GM19468 (cell line): Measurements from ENCODE around the gene CNOT4.
"Not testable (repeated sequence)": the region's sequence is repeated elsewhere in the genome, so short reads cannot be mapped to it uniquely, and the experiment has no call there.

ENCODE experiments used
- ATAC-seq: cut with Tn5 transposase; IDR thresholded peaks from one replicate; pipeline ENCODE4 v1.9.1; 2021; ENCODE audit warnings: mild to moderate bottlenecking, moderate library complexity, moderate number of reproducible peaks; ENCODE audit not compliant: unreplicated experiment; ENCODE audit errors: extremely low read depth

The CNOT4 gene

DNA sequence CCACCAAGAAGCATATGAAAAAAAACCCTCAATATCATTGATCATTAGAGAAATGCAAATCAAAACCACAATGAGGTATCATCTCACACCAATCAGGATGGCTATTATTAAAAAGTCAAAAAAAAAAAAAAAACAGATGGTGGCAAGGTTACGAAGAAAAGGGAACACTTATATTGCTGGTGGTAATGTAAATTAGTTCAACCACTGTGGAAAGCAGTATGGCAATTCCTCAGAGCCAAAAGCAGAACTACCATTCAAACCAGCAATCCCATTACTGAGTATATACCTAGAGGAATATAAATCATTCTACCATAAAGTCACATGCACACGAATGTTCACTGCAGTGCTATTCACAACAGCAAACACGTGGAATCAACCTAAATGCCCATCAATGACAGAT is 46.0 kb downstream of the CNOT4 start:
- no peak for ATAC-seq

DNA sequence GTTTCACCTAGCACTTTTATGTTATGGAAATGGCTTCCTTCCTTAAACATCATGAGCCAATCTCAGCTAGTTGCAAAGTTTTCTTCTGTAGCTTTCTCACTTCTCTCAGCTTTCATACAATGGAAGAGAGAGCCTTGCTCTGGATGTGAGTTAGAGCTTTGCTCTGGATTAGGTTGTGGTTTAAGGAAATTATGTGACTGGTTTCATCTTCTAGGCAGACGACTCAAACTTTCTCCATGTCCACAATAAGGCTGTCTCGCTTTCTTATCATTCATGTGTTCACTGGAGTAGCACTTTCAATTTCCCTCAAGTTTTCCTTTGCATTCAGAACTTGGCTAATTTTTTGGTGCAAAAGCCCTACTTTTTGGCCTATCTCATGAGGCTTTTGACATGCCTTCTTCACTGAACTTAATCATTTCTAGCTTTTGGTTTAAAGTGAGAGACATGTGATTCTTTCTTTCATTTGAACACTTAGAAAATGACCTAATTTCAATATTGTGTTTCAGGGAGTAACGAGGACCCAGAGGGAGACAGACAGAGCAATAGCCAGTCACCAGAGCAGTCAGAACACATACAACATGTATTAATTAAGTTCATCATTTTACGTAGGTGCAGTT is 49.8 kb downstream of the CNOT4 start:
- no peak for ATAC-seq

DNA sequence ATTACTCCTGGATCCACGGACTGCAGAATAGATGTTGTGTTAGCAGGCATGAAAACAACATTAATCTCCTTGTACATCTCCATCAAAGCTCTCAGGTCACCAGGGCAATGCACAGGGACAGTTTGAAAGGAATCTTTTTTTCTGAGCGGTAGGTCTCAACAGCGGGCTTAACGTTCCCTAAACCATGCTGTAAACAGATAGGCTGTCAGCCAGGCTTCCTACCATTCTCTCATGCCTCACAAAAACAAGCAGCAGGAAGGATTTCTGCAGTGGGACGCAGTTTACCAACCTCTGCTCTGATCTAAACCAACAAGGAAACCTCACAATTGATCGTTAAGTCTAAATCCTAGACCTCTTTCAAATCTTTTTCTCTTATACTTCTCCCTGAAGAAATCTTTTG is 50.8 kb downstream of the CNOT4 start:
- no peak for ATAC-seq

DNA sequence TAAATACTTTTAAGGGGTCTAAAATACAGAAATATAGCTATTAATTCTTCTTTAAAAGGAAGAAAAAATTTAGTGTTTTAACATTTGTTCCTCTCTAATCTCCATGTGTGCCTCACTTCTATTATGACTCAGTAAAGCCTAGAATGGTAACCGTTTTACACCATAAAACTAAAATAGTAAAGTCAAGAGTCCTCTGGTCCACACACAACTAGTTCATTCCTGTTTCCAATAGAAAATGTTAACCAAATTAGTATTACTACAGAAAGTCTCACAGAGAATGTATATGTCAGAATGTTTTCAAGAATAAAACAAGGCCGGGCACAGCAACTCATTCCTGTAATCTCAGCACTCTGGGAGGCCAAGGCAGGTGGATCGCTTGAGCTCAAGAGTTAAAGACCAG is 55.8 kb downstream of the CNOT4 start:
- no peak for ATAC-seq

DNA sequence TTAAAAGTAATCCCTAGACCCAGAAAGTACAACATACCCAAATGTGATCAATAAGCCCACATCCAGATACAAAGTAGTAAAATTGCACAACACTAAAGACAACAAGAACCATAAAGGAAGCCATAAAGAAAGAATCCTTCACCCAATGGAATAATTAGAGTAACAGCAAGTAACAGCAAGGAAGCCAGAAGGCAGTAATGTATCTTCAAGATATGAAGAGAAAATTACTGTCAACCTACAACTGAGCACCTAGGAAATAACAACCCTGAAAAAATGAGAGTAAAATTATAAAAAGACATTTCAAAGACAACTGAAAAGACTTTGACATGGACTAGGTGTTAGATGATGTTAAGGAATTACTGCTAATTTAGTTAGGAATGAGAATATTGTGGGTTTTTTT is 60.5 kb downstream of the CNOT4 start:
- ATAC-seq: no peak

DNA sequence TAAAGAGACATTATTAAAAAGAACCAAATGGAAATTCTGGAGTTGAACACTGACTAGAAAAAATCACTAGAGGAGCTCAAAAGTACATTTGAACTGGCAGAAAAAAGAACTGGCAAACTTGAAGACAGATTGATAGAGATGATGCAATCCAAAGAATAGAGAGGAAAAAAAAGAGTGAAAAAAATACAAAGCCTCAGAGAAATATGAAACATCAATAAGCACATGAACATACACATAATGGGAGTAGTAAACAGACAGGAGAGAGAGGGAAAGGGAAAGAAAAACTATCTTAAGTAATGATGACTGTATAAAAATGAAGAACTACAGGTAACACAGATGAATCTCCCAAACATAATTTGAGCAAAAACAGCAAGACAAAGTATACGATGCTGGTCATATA is 61.1 kb downstream of the CNOT4 start:
- no peak for ATAC-seq

DNA sequence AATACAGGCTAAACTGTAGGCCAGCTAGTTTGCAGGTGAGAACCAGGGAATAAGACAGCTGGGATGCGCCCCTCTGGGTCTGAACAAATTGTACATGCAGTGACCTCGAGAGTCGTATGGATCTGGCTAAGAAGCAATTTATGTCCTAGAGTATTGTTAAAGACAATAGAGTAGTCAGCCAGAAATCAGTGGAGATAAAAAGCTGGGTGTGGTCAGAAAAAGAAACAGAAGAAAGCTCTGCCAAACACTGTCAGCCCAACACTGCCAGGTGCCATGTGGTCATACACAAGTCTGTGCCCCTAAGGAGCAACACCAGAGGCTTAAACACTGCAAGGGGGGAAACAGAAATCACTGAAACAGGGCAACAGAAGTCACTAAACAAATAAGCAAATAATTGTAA is 62.2 kb downstream of the CNOT4 start:
- no peak for ATAC-seq

DNA sequence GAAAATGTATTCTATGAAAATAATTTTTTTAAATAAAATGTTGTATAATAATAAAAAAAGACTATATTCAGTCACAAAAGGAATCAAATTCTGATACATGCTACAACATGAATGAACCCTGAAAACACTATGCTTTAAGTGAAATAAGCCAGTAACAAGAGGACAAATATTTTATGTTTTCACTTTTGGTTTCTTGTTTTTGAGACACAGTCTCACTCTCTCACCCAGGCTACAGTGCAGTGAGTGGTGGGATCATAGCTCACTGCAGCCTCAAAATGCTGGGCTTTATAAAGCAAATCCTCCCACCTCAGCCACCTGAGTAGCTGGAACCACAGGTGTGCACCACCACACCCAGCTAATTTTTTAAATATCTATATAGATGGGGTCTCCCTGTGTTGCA is 64.2 kb downstream of the CNOT4 start:
- ATAC-seq: no peak

DNA sequence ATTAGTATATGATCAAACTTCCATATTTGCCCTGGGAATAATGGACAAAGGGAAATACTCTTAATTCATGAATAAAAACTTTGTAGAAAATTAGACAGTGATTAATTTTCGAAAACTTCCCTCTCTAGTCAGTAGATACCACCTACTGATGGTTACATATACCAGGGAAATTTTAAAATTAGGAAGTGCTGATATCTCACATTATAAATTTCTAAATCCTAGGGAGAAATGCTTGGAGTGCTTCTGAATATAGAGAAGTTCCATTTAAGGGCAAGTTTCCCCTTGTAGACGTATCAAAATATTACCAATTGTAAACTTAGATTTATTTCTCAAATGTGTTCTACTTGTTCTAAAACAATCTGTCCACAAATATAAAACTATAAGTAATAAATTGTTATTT is 64.6 kb downstream of the CNOT4 start:
- ATAC-seq: not testable (repeated sequence)

DNA sequence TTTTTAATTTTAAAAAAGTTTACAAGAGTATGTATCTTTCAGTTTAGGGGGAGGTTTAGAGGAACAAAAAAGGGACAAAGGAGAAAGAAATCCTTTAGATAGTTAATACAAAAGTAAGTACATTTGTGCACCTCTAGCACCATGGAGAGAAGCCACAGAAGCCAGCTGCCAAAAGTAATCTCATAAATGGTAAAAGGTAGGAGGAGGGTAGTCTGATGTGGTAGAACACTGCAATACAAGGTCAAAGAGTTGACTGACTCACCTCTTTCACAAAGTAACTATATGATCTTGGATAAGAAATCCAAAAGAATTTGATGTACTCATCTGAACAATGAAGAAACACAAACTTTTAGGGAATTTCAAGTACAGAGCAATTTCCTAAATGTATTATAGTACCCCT is 68.1 kb downstream of the CNOT4 start:
- ATAC-seq: no peak

DNA sequence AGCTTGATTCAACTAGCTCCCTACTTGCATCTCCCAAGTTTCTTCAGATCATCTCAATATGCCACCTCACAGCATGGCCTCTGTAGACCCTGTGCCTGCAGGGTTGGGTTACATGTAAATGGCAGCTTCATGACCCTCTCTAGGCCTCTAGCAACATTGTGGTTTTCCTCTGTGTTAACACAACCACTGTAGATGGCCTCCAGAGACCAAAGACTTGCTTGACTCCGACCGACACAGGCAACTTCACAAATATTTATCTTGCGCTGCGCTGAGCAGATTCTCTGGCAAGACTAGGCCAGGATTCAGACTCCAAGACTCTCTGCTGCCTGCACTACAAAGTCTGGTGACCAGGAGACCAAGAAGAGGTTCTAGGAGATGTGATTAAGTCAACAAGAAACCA is 75.9 kb downstream of the CNOT4 start:
- ATAC-seq: no peak

DNA sequence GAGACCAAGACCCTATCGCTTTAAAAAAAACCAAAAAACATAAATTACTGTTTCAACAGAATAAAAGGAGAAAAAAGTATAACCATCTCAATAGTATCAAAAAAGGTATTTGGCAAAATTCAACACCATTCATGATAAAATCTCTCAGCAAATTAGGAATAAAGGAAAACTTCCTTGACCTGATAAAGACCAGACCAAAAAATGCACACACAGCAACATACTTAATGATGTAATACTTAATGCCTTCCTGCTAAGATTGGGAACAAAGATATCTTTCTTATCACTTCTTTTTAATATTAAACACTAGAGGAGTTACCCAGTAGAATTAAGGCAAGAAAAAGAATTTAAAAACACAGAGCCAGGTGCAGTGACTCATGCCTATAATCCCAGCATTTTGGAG is 79.3 kb downstream of the CNOT4 start:
- no peak for ATAC-seq

DNA sequence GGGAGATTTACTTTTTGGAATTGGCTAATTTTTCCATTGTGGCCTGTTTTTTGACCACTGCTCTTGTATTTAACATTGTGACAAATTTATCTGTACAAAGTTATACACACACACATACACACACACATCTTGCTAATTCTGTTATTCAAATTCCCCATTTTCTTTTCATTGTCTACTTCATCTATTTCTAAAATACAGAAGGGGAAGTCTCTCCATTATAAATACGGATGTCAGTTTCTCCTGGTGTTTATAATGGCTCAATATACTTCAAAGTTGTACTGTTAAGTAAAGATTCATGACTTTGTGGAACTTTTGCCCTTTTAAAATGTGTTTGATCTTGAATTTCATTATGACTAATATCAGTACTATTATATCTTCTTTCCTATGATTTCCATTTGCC is 81.0 kb downstream of the CNOT4 start:
- no peak for ATAC-seq

DNA sequence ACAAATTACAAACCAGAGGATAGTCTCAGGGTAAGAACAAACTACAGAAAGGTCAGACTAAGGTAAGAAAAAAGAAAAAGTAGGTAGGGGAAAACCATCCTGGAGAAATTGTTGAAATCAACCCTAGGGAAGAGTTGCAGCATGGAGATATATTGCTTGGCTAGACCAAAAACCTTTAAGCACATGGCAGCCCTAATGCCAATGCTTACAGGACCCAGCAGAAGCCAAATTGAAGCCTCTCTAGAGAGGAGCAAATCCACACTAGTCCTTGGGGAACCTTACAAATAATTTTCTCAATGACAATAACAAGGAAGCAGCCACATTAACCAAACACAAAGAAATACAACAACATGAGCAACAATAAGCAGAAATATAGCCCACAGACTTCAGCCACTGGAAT is 81.9 kb downstream of the CNOT4 start:
- no peak for ATAC-seq

DNA sequence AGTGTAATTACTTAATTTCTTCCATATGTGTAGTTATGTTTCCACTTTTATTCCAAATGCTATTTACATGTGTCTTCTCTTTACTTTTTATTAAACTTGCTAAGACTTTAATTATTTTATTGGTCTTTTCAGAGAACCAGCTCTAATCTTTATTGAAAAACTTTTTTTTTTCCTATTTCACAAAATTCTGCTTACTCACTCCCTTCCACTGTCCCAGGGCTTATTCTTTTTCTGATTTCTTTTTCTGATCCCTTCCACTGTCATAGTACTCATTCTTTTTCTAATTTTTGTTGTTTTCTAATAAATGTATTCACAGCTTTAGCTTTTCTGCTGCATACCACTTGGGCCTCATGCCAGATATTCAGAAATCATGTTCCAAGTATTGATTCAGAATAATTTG is 82.7 kb downstream of the CNOT4 start:
- ATAC-seq: no peak

DNA sequence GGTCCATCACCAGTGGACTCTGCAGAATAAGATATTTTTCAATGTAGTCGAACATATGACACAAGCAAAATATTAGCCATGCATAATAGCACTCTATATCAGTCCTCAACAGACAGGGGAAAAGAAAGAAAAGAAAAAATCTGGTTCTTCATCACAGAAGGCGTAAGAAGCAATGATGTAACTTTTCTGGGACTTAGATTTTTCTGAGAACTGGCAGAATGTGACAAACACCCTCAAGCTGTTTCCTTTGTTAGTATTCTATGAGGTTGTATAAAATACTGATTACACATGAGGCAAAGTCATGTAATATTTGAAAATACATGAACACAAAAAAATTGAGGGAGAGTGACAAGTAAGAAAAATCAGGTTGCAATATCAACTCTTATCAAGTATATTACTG is 84.9 kb downstream of the CNOT4 start:
- no peak for ATAC-seq

DNA sequence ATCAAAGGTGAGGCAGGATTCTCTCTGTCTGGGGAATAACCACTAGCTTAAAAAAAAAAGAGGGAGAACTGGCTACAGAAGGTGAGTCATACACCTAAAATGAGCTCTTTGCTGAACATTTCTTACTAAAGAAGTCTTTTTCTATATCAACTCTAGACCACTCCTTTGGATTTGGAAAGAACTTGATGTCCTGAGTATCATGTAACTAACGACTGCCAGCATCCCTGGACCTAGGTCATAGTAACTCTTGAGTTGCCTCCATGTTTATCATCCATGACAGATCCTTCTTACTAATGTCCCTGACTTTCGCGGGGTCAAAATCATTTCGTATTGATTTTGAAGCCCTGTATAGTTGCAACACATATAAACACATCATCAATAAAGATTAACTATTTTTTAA is 89.1 kb downstream of the CNOT4 start:
- ATAC-seq: no peak

DNA sequence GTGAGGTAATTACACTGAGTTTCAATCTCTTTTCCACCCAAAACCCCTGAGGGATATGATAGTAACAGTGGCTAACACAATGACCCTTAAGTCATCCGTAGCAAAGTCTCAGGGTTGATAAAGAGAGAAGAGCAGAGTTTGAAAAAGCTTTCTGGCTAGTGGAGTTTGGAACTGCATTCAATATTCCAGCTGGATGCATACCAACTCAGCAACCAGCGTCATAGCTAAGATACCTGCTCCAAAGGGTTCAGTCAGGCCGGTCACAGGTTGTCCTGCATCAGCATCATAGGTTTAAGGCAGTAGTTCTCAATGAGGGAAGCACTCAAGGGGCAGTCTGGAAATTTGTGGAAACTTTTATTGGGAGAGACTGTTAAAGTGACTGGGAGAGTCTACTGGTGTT is 93.5 kb downstream of the CNOT4 start:
- no peak for ATAC-seq

DNA sequence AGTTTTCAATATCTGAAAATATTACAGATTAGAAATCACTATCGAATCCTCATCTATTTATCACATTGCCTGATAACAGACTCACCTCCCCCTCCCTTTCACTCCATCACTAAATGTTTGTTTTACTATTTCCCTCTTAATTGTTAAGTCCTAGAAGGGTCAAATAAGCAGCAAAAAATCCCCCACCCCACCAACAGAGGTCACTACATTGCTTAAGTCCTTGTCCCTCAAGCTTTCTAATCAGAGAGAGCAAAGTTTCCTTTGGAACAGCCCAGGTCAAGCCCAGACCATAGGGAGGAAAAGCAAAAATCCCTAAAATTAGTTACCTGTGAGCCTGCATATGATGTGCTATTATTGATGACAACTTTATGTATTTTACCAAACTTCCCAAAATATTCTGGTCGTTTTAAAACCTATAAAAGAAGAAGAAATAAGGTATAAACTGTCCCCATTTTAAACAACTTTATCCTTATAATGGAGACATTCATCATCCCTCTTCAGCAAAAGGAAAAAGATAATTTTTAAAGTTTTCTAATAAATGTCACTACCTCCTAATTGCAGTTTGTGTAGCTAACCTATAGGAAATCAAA is 95.0 kb downstream of the CNOT4 start:
- ATAC-seq: no peak

DNA sequence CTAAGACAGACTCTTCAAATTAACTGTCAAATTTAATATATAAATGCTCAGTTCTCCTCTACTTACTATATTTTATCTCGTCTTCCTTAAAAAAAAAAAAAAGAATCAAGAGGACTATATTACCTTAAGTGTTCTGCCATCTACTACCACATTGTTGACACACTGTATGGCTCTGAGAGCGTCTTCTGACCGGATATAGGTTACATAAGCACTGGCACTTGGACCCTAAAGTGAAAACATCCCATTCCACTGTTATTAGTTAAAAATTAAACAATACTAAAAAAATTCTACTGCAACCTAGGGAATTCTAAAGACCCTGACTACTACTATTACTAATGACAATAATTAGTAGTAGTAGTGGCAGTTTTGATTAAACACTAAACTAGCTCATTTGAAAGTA is 95.7 kb downstream of the CNOT4 start:
- ATAC-seq: no peak

DNA sequence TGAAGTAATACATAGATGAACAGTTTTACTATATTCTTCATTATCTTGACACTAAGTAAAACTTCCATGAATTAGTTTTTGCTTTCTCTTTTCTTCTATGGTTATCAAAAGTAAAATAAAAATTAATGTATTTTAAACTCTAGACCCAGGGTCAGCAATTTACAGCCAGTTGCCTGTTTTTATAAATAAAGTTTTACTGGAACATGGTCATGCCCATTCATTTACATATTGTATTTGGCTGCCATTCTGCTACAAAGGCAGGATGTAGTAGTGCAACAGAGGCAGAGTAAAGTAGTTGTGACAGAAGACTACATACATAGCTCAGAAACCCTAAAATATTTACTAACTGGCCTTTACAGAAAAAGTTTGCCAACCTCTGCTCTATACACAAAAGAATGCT is 98.8 kb downstream of the CNOT4 start:
- ATAC-seq: no peak

DNA sequence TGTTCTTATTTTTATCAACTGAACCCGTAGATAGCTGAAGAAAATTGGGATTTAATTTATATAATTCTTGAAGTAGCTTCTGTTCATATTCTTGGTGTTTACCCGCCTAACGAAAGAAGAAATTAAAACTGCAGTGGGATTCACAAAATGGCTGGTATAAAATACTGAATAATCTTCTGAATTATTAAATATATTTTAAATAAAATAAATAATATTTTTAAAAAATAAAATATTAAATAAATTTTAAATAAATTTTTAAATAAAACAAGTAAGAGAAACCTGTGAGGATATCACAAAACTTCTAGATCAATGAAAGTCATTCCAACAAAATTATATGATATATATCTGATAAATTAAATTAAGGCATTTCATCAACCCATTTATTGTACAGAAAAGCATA is 99.4 kb downstream of the CNOT4 start:
- ATAC-seq: no peak
